ENCODE results near the gene MAP3K2.

The MAP3K2 gene

DNA sequence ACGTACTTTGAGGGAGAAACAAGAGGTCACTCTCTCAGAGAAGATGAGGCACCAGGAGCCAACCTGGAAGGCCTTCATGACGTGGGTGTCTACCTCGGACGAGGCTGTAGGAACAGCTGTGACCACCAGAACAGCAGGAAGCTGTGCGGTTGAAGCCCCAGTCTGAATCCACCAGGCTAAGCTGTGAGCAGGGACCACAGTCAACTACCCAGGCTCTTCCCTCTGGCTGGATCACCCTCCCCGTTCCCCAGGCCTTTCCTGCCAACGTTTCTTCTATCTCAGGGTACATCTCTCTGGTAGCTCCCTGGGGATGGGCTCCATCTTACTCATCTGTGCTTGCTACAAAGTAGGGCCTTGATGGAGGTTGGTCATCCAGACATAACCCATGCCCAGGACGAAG, 130.9 kb downstream of the MAP3K2 start:
- no peaks in the 10 kb centered on the region for H3K27me3 ChIP-seq (replicated peaks; ENCODE audit: control insufficient read depth, insufficient read depth, low read length)
- H3K36me3 ChIP-seq (ENCODE audit: control insufficient read depth, insufficient read depth, low read length), result peaks cover 27% of the 10 kb centered on the region

DNA sequence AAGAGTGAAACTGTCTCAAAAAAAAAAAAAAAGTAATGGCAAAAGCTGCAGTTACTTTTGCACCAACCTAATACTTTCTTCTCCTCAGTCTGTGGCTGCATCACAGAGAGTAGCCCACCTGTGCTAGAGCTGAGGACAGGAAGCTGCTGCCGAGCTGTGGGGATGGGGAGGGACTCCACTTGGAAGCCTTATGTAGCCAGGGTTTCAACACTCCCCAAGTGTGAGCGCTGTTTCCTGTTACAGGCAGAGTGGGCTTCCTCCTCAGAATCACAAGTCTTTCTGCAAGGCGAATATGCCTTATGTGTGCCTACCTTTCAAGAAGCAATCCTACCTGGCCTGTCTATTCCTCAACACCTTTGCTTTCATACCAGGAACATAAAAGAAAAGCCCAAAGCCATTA, 131.4 kb downstream of the MAP3K2 start:
- Histone ChIP-seq H3K27me3 (replicated peaks; ENCODE audit: control insufficient read depth, insufficient read depth, low read length) (no peaks in the 10 kb centered on the region), H3K36me3 (ENCODE audit: control insufficient read depth, insufficient read depth, low read length) (peaks cover 27% of the 10 kb centered on the region), H3K4me3 (replicated peaks; ENCODE audit: low read depth, low read length) (no peak overlapping the region)
- TF ChIP-seq, protein P1, sequence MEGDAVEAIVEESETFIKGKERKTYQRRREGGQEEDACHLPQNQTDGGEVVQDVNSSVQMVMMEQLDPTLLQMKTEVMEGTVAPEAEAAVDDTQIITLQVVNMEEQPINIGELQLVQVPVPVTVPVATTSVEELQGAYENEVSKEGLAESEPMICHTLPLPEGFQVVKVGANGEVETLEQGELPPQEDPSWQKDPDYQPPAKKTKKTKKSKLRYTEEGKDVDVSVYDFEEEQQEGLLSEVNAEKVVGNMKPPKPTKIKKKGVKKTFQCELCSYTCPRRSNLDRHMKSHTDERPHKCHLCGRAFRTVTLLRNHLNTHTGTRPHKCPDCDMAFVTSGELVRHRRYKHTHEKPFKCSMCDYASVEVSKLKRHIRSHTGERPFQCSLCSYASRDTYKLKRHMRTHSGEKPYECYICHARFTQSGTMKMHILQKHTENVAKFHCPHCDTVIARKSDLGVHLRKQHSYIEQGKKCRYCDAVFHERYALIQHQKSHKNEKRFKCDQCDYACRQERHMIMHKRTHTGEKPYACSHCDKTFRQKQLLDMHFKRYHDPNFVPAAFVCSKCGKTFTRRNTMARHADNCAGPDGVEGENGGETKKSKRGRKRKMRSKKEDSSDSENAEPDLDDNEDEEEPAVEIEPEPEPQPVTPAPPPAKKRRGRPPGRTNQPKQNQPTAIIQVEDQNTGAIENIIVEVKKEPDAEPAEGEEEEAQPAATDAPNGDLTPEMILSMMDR (IDR thresholded peaks at IDR 0.05; ENCODE audit: insufficient read depth, low read length, poor library complexity, severe bottlenecking), result no peak
- no peak for DNase-seq (ENCODE audit: extremely low read depth, insufficient read length)

More for the DNA sequence above, 130.9 kb downstream of the MAP3K2 start:
- DNase-seq (ENCODE audit: extremely low read depth, insufficient read length), result no peak
- TF ChIP-seq, protein P1 (IDR thresholded peaks at IDR 0.05; ENCODE audit: insufficient read depth, low read length, poor library complexity, severe bottlenecking), result no peak
- no peak overlapping the region for H3K4me3 ChIP-seq (replicated peaks; ENCODE audit: low read depth, low read length)

DNA sequence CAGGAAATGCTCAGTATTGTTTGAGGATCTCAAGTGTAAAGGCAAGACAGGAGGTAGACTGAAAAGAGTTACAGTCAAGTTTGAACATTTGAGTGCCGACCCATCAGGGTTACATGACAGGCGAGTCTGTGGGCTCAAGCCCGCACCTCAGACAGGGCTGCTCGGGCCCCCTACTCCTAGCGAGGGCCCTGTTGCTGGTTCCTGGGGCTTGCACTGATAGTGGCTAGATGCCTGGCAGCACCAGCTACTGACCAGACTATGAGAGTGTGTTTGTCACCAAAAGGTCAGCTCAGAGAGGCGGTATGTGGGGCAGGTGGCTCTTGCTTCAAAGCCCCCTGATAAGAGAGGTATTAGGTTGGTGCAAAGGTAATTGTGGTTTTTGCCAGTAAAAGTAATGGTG, 132.1 kb downstream of the MAP3K2 start:
- no peak for DNase-seq (ENCODE audit: extremely low read depth, insufficient read length)
- Histone ChIP-seq H3K4me3 (replicated peaks; ENCODE audit: low read depth, low read length) (no peak overlapping the region), H3K36me3 (ENCODE audit: control insufficient read depth, insufficient read depth, low read length) (peaks cover 22% of the 10 kb centered on the region), H3K27me3 (replicated peaks; ENCODE audit: control insufficient read depth, insufficient read depth, low read length) (no peaks in the 10 kb centered on the region)
- TF ChIP-seq, protein P1 (IDR thresholded peaks at IDR 0.05; ENCODE audit: insufficient read depth, low read length, poor library complexity, severe bottlenecking), result no peak

DNA sequence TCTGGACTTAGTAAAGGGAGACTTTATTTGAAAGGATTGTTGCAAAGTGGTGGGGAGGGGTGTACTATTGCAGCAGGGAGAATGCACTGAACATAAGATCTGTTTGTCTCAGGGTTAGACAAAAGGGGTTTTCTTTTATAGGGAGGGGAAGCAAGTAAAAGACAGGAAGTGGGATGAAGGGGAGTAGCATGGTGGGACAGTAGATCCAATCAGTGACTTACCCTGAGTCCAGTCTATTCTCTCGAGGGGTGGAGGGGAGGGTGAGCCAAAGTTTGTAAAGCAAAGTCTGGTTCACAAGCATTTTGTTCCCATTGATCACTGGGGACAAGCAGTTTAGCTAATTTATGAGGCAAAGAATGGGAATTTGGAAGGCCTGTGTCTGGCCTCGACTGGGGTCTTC, 132.6 kb downstream of the MAP3K2 start:
- DNase-seq (ENCODE audit: extremely low read depth, insufficient read length), result no peak
- Histone ChIP-seq H3K4me3 (replicated peaks; ENCODE audit: low read depth, low read length) (no peak overlapping the region), H3K27me3 (replicated peaks; ENCODE audit: control insufficient read depth, insufficient read depth, low read length) (no peaks in the 10 kb centered on the region), H3K36me3 (ENCODE audit: control insufficient read depth, insufficient read depth, low read length) (peaks cover 19% of the 10 kb centered on the region)
- TF ChIP-seq, protein P1 (IDR thresholded peaks at IDR 0.05; ENCODE audit: insufficient read depth, low read length, poor library complexity, severe bottlenecking), result no peak

DNA sequence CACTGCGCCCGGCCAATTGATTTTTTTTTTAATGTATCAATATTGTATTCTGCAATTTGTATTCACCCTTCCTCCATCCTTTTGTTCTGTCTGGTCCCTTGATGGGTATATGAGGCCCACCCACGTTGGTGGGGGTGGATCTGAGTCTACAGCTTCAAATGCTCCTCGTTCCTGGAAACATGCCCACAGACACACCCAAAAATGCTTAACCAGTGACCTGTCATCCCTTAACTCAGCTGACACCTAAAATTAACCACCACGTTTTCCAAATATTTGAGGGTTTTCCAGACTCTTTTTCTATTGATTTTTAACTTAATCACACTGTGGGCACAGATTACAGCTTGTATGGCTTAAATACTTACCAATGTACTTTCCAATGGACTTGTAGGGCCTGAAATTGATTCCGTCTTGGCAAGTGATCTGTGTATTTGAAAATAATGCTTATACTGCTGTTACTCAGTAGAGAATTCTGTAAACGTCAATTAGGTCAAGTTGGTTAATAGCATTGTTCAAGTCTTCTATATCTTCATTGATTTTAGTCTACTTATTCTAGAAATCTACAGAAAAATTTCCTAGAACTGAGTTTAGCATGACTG, 133.3 kb downstream of the MAP3K2 start:
- Histone ChIP-seq H3K27me3 (replicated peaks; ENCODE audit: control insufficient read depth, insufficient read depth, low read length) (no peaks in the 10 kb centered on the region), H3K4me3 (replicated peaks; ENCODE audit: low read depth, low read length) (no peak overlapping the region), H3K36me3 (ENCODE audit: control insufficient read depth, insufficient read depth, low read length) (peaks cover 16% of the 10 kb centered on the region)
- no peak for DNase-seq (ENCODE audit: extremely low read depth, insufficient read length)
- TF ChIP-seq, protein P1 (IDR thresholded peaks at IDR 0.05; ENCODE audit: insufficient read depth, low read length, poor library complexity, severe bottlenecking), result no peak

Measured in GM06990 (cell line).